Lower leg skin (tissue), 4 donors: ENCODE measurements around the gene SLC6A2. TPM values are rescaled to one million over a fixed set of nuclear protein-coding genes. Genes with fewer than 3 reads are reported as not detected.

ENCODE experiments used
- DNase-seq, 2 donors: peaks; one replicate each; pipeline ENCODE4 v3.0.0-alpha.2; 2019; ENCODE audit warnings: low spot score in 2 of 2
- H3K4me3 ChIP-seq: fragments of 200-600 bp; sonication (generic); 2 replicates; pipeline ENCODE4 v1.5.1; 2017; ENCODE audit warnings: mild to moderate bottlenecking, low read depth; ENCODE audit not compliant: poor library complexity, severe bottlenecking
- CTCF ChIP-seq, 3 donors: fragments of 450-650 bp; IDR thresholded peaks; one replicate each; pipeline ENCODE4 v1.5.1; 2016; ENCODE audit warnings: antibody characterized with exemption in 3 of 3, mild to moderate bottlenecking in 3 of 3, moderate library complexity in 2 of 3
- POLR2A ChIP-seq, 2 donors: fragments of 450-650 bp; IDR thresholded peaks; one replicate each; pipeline ENCODE4 v1.6.1; 2016 to 2017; ENCODE audit warnings: antibody characterized with exemption in 2 of 2, mild to moderate bottlenecking in 1 of 2, moderate library complexity in 1 of 2
- WGBS, 2 donors: methylation state at CpG; one replicate each; pipeline ENCODE4 v1.1.5; 2018; 5-methylcytosine and 5-hydroxymethylcytosine counted together
- intact Hi-C: fragments of 100-400 bp; cut with DNase I; formaldehyde crosslinking; loops from one replicate; pipeline ENCODE4 v1.15.0; 2023; ENCODE audit warnings: low total_unique reads
- total RNA-seq, 4 donors: library from RNA; depleted of rRNA; stranded (reverse); fragments of >200 nt; gene quantifications; one replicate each; pipeline ENCODE4 v1.1.0, GENCODE V29; 2016

SLC6A2 gene
- total RNA-seq, 4 donors from 2014 or later: 2.3 to 26.1 (median 8.7) TPM

GRCh38 chr16:55668340-55669281 is 12.8 kb downstream of the SLC6A2 start:
- intact Hi-C loops: no loop called here
- TF ChIP-seq CTCF (IDR thresholded peaks at IDR 0.05): no peak
- no peak for TF ChIP-seq POLR2A (IDR thresholded peaks at IDR 0.05)
- WGBS, 2 donors: 42 to 51% methylated on average over 8 to 9 of the region's 9 CpGs
- no peak overlapping the region for H3K4me3 ChIP-seq
- peak in 1 of 2 donors; percentile 67 for DNase-seq

DNA sequence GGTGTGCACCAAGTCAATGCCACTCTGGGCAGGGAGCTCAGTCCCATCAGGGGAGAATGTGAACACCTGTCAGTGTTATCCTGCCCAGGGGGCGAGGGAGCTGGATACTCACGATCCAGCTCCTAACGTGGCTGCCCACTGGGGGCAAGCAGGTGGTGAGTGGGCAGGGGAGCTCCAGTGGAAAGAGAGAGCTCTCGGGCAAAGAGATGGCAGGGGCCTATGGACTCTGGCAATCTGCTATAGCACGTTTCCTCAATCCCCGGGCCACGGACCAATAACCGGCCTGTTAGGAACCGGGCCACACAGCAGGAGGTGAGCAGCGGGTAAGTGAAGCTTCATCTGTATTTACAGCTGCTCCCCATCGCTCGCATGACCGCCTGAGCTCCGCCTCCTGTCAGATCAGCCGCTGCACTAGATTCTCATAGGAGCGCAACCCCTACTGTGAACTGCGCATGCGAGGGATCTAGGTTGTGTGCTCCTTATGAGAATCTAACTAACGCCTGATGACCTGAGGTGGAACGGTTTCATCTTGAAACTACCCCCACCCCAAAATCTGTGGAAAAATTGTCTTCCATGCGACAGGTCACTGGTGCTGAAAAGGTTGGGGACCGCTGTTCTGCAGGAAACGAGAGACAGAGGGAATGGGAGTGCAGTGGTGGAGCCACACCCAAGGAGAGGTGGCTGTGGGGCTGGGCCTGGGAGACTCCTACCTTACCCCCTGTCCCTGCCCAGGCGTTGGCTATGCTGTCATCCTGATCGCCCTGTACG is 15.6 kb downstream of the SLC6A2 start:
- no peak for TF ChIP-seq CTCF (IDR thresholded peaks at IDR 0.05)
- no peak for TF ChIP-seq POLR2A (IDR thresholded peaks at IDR 0.05)
- DNase-seq: no peak
- intact Hi-C loops: no loop called here
- 96% methylated on average over 26 of the region's 26 CpGs for WGBS, 2 donors
- no peak overlapping the region for H3K4me3 ChIP-seq

DNA sequence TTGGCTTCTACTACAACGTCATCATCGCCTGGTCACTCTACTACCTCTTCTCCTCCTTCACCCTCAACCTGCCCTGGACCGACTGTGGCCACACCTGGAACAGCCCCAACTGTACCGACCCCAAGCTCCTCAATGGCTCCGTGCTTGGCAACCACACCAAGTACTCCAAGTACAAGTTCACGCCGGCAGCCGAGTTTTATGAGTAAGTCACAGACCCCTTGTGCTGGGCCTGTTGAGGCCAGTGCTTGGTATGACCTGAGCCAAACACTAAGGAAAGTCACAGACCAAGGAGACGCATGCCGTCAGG is 16.1 kb downstream of the SLC6A2 start:
- TF ChIP-seq CTCF (IDR thresholded peaks at IDR 0.05): no peak
- TF ChIP-seq POLR2A (IDR thresholded peaks at IDR 0.05): no peak
- WGBS, 2 donors: 93 to 96% methylated on average over 10 of the region's 10 CpGs
- no peak overlapping the region for H3K4me3 ChIP-seq
- no peak for DNase-seq
- intact Hi-C loops: no loop called here

DNA sequence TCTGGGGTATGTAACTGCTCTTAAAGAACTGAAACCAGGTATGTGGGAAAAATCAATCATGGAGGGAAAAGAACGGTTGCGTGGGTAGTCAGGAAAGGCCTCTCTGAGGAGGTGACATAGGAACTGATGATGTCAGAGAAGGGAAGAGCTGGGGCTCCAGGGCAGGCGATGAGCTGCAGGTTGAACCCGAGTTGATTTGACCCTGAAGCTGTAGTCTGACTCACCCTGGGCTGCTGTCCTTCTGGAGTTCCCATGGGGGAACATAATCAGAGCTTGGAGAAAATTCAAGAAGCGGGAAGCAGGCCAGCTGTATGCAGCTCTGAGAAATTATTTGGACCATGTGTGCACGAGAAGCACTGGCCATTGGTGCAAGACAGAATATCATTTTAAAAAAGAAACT is 16.7 kb downstream of the SLC6A2 start:
- WGBS, 2 donors: 57 to 58% methylated on average over 6 of the region's 6 CpGs
- intact Hi-C loops: no loop called here
- no peak for TF ChIP-seq CTCF (IDR thresholded peaks at IDR 0.05)
- TF ChIP-seq POLR2A (IDR thresholded peaks at IDR 0.05): no peak
- no peak for DNase-seq
- no peak overlapping the region for H3K4me3 ChIP-seq

DNA sequence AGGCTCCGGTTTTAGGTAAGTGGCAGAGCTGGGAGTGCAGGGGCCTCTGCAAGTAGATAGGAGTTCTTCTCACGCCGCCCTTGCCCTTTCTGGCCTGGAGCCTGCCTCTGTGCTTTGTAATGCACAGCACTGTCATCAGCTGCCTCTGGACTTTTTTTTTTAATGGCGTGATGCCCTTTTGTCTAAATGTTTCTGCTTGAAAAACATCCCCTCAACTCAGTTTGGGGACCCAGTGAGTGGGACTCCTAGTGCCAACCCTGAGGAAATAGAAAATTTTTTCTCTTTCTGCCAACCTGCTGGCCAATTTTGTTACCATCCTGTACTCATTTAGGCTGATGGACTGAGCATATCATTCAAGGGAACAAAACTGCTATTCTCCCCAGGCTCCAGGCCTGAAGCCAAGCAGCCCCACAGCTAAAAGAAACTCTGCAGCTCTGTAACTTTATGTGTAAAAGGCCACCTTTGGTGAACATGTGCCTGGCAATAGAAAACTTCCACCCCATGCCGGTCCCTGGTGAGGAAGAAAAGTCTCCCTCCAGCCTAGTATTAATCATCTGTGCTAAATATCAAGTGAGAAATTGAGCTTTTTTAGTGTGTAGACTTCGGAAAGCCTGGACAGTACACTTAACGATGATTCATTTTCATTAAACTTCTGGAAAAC is 22.5 kb downstream of the SLC6A2 start:
- intact Hi-C loops: no loop called here
- TF ChIP-seq POLR2A (IDR thresholded peaks at IDR 0.05) (no peak), CTCF (IDR thresholded peaks at IDR 0.05) (no peak)
- WGBS, 2 donors: 61 to 64% methylated on average over 7 of the region's 7 CpGs
- no peak overlapping the region for H3K4me3 ChIP-seq
- DNase-seq: peak in 1 of 2 donors; percentile 73
